ENCODE measurements around the gene RAB11FIP4. TPM values are rescaled to one million over a fixed set of nuclear protein-coding genes. Genes with fewer than 3 reads are reported as not detected.
"Not testable (repeated sequence)": the region's sequence is repeated elsewhere in the genome, so short reads cannot be mapped to it uniquely, and the experiment has no call there.

Gene RAB11FIP4
- total RNA-seq, 4 donors from 2014 or later = 0.09 to 0.22 (median 0.16) TPM; not detected in 1

DNA sequence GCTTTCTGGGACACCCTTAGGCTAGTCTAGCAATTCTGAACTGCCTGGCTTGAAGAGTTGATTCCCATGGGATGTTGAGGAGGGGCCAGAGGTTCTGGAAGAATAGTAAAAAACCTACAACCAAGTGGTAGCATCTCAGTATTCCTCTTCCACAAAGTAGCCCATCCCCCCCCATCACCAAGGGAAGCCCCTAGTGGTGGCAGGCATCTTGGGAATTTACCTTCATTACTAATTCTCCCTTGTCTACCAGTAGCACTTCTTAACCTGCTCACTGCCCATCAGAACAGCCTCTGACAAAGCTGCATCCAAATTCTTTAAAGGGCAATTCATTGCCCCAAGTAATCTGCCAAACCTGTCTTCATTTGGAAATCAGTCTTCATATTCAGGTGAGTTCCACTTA, 12.8 kb upstream of the RAB11FIP4 start:
- Histone ChIP-seq H3K9me3 (no peaks in the 10 kb centered on the region), H3K4me3 (no peak overlapping the region), H3K36me3 (peaks cover 0 to 13% of the 10 kb centered on the region in 2 donors), H3K27me3 (no peaks in the 10 kb centered on the region), H3K4me1 (no peaks in the 10 kb centered on the region), H3K27ac (no peak overlapping the region)
- intact Hi-C loops (cut with DNase I; ENCODE audit: low total_unique reads) (no loop called here), in situ Hi-C loops (cut with MboI; ENCODE audit: low sequenced_read_pairs in 4 of 4) (no loop called here)
- ATAC-seq (no peak), DNase-seq (no peak)
- TF ChIP-seq, protein P1, sequence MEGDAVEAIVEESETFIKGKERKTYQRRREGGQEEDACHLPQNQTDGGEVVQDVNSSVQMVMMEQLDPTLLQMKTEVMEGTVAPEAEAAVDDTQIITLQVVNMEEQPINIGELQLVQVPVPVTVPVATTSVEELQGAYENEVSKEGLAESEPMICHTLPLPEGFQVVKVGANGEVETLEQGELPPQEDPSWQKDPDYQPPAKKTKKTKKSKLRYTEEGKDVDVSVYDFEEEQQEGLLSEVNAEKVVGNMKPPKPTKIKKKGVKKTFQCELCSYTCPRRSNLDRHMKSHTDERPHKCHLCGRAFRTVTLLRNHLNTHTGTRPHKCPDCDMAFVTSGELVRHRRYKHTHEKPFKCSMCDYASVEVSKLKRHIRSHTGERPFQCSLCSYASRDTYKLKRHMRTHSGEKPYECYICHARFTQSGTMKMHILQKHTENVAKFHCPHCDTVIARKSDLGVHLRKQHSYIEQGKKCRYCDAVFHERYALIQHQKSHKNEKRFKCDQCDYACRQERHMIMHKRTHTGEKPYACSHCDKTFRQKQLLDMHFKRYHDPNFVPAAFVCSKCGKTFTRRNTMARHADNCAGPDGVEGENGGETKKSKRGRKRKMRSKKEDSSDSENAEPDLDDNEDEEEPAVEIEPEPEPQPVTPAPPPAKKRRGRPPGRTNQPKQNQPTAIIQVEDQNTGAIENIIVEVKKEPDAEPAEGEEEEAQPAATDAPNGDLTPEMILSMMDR (IDR thresholded peaks at IDR 0.05 in 4 of 5, conservative IDR thresholded peaks at IDR 0.05 in 1 of 5) = no peak
- TF ChIP-seq POLR2A (IDR thresholded peaks at IDR 0.05) = no peak

DNA sequence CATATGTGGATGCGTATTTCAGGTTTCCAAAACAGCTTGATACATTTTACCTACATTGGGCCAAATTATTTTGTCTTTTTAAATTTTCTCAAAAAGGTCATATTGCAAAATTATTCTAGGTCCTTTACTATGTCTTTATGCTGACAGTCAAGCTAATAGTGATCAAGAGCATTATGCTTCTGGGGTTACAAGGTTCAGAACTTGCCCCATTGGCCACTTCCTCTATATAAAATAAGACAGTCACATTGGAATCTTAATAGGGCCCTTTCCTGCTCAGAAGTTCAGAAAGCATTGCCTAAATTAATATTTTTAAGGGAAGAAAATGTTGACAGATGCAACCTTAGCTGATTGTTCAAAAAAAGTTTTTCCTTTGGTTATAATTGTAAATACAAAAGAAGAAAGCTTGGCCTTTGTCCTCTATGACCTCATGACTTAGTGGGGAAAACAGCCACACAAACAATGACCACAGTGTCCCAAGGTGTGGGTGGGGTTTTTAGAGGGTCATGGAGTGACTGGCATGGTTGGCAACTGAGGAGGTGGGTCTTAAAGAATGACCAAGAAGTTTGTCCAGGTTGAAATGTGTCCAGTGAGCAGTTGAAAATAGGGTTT, 11.8 kb upstream of the RAB11FIP4 start:
- no peak for TF ChIP-seq POLR2A (IDR thresholded peaks at IDR 0.05)
- TF ChIP-seq, protein P1 (IDR thresholded peaks at IDR 0.05 in 4 of 5, conservative IDR thresholded peaks at IDR 0.05 in 1 of 5) = no peak
- Histone ChIP-seq H3K4me3 (no peak overlapping the region), H3K9me3 (no peaks in the 10 kb centered on the region), H3K4me1 (no peaks in the 10 kb centered on the region), H3K36me3 (peaks cover 0 to 3% of the 10 kb centered on the region in 2 donors), H3K27me3 (no peaks in the 10 kb centered on the region), H3K27ac (no peak overlapping the region)
- DNase-seq (no peak), ATAC-seq (no peak)
- in situ Hi-C loops (cut with MboI; ENCODE audit: low sequenced_read_pairs in 4 of 4) = no loop called here
- intact Hi-C loops (cut with DNase I; ENCODE audit: low total_unique reads) = no loop called here

DNA sequence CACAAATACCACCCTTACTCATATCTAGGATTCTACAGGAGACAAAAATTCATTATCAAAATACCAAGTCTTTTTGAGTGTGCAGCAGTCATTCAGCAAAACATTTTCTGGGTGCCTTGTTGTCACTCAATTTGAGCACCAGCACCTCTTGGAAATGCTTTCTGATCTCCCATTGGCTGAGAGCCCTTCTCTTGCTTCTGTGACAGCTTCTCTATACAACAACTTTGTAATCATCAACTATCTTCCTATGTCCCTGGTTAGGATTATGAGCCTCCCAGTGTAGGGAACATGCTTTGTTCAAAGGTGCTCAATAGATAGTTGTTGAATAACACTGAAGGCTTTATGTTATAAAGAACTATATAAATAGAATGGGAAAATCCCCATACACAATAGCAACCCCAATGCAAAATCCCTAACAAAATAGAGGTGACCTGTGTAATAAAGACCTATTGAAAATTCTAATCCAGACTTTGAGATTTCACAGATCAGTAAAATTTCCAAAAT, 10.3 kb upstream of the RAB11FIP4 start:
- Histone ChIP-seq H3K4me1 (no peaks in the 10 kb centered on the region), H3K27me3 (no peaks in the 10 kb centered on the region), H3K9me3 (no peaks in the 10 kb centered on the region), H3K27ac (no peak overlapping the region), H3K4me3 (no peak overlapping the region), H3K36me3 (peaks cover 0 to 3% of the 10 kb centered on the region in 2 donors)
- intact Hi-C loops (cut with DNase I; ENCODE audit: low total_unique reads) (no loop called here), in situ Hi-C loops (cut with MboI; ENCODE audit: low sequenced_read_pairs in 4 of 4) (no loop called here)
- ATAC-seq = no peak
- no peak for DNase-seq
- TF ChIP-seq, protein P1 (IDR thresholded peaks at IDR 0.05 in 4 of 5, conservative IDR thresholded peaks at IDR 0.05 in 1 of 5) = no peak
- no peak for TF ChIP-seq POLR2A (IDR thresholded peaks at IDR 0.05)

DNA sequence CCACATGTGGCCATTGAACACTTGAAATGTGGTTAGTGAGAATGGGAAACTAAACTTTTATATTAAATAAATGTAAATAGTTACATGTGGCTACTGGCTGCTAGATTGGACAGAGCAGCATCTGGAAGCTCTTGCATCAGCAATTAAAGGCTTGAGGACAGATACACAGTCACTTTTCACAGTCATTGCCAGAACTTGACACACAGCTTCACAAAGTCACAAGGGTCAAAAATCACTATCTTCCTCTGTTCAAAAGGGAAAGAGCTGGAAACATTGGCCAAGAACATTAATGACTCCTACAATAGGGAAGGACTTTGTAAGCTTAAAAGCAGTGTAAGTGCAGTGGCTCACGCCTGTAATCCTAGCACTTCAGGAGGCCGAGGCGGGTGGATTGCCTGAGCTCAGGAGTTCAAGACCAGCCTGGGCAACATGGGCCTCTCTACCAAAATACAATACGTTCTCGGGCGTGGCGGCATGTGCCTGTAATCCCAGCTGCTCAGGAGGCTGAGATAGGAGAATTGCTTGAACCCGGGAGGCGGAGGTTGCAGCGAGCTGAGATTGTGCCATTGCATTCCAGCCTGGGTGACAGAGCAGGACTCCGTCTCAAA, 8.7 kb upstream of the RAB11FIP4 start:
- H3K4me3 ChIP-seq; in situ Hi-C loops (cut with MboI; ENCODE audit: low sequenced_read_pairs in 4 of 4); H3K27me3 ChIP-seq; DNase-seq; ATAC-seq; H3K27ac ChIP-seq; H3K9me3 ChIP-seq; intact Hi-C loops (cut with DNase I; ENCODE audit: low total_unique reads); H3K36me3 ChIP-seq; H3K4me1 ChIP-seq: not testable (repeated sequence)

DNA sequence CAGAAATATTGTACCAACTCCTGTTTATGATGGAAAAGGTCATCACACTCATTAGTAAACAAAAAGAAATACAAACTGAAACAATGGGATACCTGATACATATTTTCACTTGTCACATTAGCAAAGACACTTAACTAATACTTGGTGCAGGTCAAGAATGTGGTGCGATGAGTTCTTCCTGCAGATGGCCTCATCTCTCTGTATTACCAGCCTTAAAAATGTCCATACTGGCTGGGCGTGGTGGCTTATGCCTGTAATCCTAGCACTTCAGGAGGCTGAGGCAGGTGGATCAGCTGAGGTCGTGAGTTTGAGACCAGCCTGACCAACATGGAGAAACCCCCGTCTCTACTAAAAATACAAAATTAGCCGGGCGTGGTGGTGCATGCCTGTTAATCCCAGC, 8.0 kb upstream of the RAB11FIP4 start:
- DNase-seq; in situ Hi-C loops (cut with MboI; ENCODE audit: low sequenced_read_pairs in 4 of 4); intact Hi-C loops (cut with DNase I; ENCODE audit: low total_unique reads); H3K4me3 ChIP-seq; ATAC-seq; H3K9me3 ChIP-seq; H3K27me3 ChIP-seq; H3K27ac ChIP-seq; H3K36me3 ChIP-seq; H3K4me1 ChIP-seq: not testable (repeated sequence)

Data from gastrocnemius medialis (tissue), 4 donors.